Adrenal gland (tissue), 5 donors: ENCODE data around the gene VHLL.

ENCODE experiments used
- CTCF ChIP-seq, 6 experiments: fragments of 450-650 bp in 4 of 6; fragments of 200-600 bp in 2 of 6; sonication (generic) in 1 of 6; IDR thresholded peaks; 1 replicate in 5 of 6; 2 replicates in 1 of 6; pipeline versions ENCODE4 v1.5.1 to v1.8.0; 2016 to 2021; ENCODE audit warnings: antibody characterized with exemption in 6 of 6, mild to moderate bottlenecking in 2 of 6, moderate library complexity in 1 of 6
- POLR2A ChIP-seq, 2 donors: fragments of 450-650 bp; IDR thresholded peaks; one replicate each; pipeline ENCODE4 v1.6.1; 2017; ENCODE audit warnings: antibody characterized with exemption in 2 of 2, mild to moderate bottlenecking in 2 of 2, moderate library complexity in 1 of 2
- donor health status: DM: no; HTN: no; CAD: no.

- TF ChIP-seq CTCF (IDR thresholded peaks at IDR 0.05) (no peak), POLR2A (IDR thresholded peaks at IDR 0.05) (no peak)
These were observed 15.6 kb downstream of the VHLL start for GRCh38 chr1:156283521-156283920.
